Mesodermal cell (in vitro differentiated cells): ENCODE measurements around the gene SLC35F4.

Source experiments
- H3K27ac ChIP-seq: 2 replicates; pipeline ENCODE4 v1.7.0; 2013; ENCODE audit warnings: mild to moderate bottlenecking, low read depth, low read length, moderate library complexity; ENCODE audit not compliant: severe bottlenecking
- H3K36me3 ChIP-seq: 2 replicates; pipeline ENCODE4 v1.7.1; 2013; ENCODE audit warnings: mild to moderate bottlenecking, low read length, moderate library complexity; ENCODE audit not compliant: control insufficient read depth, insufficient read depth
- H3K4me1 ChIP-seq: one replicate; pipeline ENCODE4 v1.7.1; 2013; ENCODE audit warnings: mild to moderate bottlenecking, low read length; ENCODE audit not compliant: insufficient read depth, control insufficient read depth, poor library complexity, severe bottlenecking
- H3K4me3 ChIP-seq: 2 replicates; pipeline ENCODE4 v1.7.0; 2013; ENCODE audit warnings: low read length, control low read depth, mild to moderate bottlenecking; ENCODE audit not compliant: insufficient read depth, poor library complexity, severe bottlenecking; ENCODE audit errors: extremely low read depth
- H3K9me3 ChIP-seq: 2 replicates; pipeline ENCODE4 v1.7.1; 2013; ENCODE audit warnings: mild to moderate bottlenecking, low read length, moderate library complexity; ENCODE audit not compliant: control insufficient read depth
- WGBS, 2 experiments: methylation state at CpG; one replicate each; pipeline ENCODE4 v1.1.5; 2013; ENCODE audit warnings: missing lambda C conversion rate in 2 of 2; ENCODE audit not compliant: insufficient coverage in 2 of 2; 5-methylcytosine and 5-hydroxymethylcytosine counted together

SLC35F4 gene

DNA sequence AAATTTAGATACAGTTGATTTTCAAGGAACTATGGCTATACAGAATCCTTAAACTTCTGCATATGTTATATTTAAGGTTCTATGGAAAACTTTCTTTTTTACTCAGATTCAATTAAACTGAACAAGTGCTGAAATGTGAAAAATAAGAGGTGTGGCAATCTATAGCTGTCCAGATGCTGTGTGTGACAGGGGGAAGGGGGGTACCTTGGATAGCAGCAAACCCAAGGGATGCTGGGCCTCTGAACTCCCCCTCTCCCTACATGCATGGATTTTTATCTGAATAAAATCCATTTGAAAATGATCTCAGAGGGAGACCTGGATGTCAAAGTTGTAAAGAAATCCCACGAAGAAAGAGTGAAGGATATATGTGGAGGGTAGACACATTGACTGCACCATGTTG is 289.4 kb downstream of the SLC35F4 start:
- H3K4me1 ChIP-seq = peaks cover 2% of the 10 kb centered on the region
- WGBS, 2 experiments = 88% methylated on average over 1 of the region's 1 CpG; no CpG with 5 or more reads in 1 of the 2 experiments
- H3K27ac ChIP-seq = no peak overlapping the region
- H3K4me3 ChIP-seq = no peak overlapping the region
- H3K9me3 ChIP-seq = no peaks in the 10 kb centered on the region
- no peaks in the 10 kb centered on the region for H3K36me3 ChIP-seq

DNA sequence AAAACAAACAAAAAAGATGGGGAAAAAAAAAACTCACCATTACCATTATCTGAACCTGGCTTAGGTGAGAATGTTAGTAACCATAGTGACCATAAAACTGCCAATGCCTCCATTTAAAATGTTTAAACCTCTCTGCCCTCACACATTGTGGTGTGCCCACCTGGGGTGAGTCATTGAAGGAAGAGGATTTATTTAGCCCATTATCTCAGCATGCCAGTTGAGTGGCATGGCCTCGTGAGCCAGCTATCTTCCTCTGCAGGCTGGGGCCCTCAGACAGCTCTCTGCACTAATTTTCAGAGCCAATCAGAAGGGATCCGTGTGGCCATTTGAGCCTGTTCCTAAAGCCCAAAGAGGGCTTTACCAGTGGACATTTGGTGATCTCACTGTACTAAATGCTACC is 290.4 kb downstream of the SLC35F4 start:
- H3K27ac ChIP-seq = no peak overlapping the region
- H3K4me1 ChIP-seq = peaks cover 2% of the 10 kb centered on the region
- no peak overlapping the region for H3K4me3 ChIP-seq
- H3K36me3 ChIP-seq = no peaks in the 10 kb centered on the region
- 68 to 91% methylated on average over 2 of the region's 2 CpGs for WGBS, 2 experiments
- H3K9me3 ChIP-seq = no peaks in the 10 kb centered on the region

- Histone ChIP-seq H3K4me1 (peaks cover 2% of the 10 kb centered on the region), H3K27ac (no peak overlapping the region), H3K9me3 (no peaks in the 10 kb centered on the region), H3K4me3 (no peak overlapping the region), H3K36me3 (no peaks in the 10 kb centered on the region)
- 89 to 90% methylated on average over 2 to 3 of the region's 5 CpGs for WGBS, 2 experiments
These were observed 291.1 kb downstream of the SLC35F4 start for GRCh38 chr14:57574617-57575288.

- H3K27ac ChIP-seq = no peak overlapping the region
- H3K4me3 ChIP-seq = no peak overlapping the region
- no peaks in the 10 kb centered on the region for H3K9me3 ChIP-seq
- peaks cover 2% of the 10 kb centered on the region for H3K4me1 ChIP-seq
- H3K36me3 ChIP-seq = no peaks in the 10 kb centered on the region
- WGBS, 2 experiments = 58 to 100% methylated on average over 1 to 2 of the region's 3 CpGs
These were observed 292.7 kb downstream of the SLC35F4 start for GRCh38 chr14:57573173-57573572.

DNA sequence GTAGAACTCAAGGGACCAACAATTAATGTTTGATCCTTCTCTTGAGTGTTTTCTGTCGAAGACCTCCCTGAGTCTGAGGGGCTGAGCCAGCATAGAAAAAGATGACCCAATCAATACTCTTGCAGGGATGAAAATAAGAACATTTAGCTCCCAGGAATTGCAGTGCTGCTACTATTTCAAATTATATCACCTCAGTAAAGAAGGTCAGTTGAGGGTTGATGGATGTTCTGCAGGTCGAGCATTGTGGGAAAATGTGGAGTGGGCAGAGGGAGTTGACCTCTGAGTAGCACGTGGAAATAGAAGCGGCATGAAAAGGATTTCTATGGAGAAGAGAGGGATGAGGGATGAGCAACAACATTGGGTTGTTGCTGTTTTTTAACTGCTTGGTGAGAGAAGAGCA is 297.3 kb downstream of the SLC35F4 start:
- WGBS, 2 experiments = 91 to 100% methylated on average over 3 of the region's 4 CpGs
- no peaks in the 10 kb centered on the region for H3K9me3 ChIP-seq
- H3K27ac ChIP-seq = no peak overlapping the region
- no peak overlapping the region for H3K4me3 ChIP-seq
- H3K36me3 ChIP-seq = no peaks in the 10 kb centered on the region
- H3K4me1 ChIP-seq = peaks cover 2% of the 10 kb centered on the region

- WGBS, 2 experiments = 100% methylated on average over 2 of the region's 2 CpGs; no CpG with 5 or more reads in 1 of the 2 experiments
- Histone ChIP-seq H3K4me1 (peaks cover under 1% of the 10 kb centered on the region), H3K36me3 (no peaks in the 10 kb centered on the region), H3K4me3 (no peak overlapping the region), H3K27ac (no peak overlapping the region), H3K9me3 (no peaks in the 10 kb centered on the region)
These were observed 298.7 kb downstream of the SLC35F4 start for GRCh38 chr14:57567220-57567619.

- Histone ChIP-seq H3K4me1 (no peaks in the 10 kb centered on the region), H3K4me3 (no peak overlapping the region), H3K36me3 (no peaks in the 10 kb centered on the region), H3K27ac (no peak overlapping the region), H3K9me3 (no peaks in the 10 kb centered on the region)
- no CpG with 5 or more reads among the region's 3 CpGs for WGBS, 2 experiments
These were observed 305.2 kb downstream of the SLC35F4 start for GRCh38 chr14:57560681-57561080.

GRCh38 chr14:57559576-57559975 is 306.3 kb downstream of the SLC35F4 start:
- no peak overlapping the region for H3K4me3 ChIP-seq
- no peaks in the 10 kb centered on the region for H3K4me1 ChIP-seq
- no peaks in the 10 kb centered on the region for H3K36me3 ChIP-seq
- H3K9me3 ChIP-seq = no peaks in the 10 kb centered on the region
- WGBS, 2 experiments = 86 to 89% methylated on average over 4 of the region's 5 CpGs
- no peak overlapping the region for H3K27ac ChIP-seq

DNA sequence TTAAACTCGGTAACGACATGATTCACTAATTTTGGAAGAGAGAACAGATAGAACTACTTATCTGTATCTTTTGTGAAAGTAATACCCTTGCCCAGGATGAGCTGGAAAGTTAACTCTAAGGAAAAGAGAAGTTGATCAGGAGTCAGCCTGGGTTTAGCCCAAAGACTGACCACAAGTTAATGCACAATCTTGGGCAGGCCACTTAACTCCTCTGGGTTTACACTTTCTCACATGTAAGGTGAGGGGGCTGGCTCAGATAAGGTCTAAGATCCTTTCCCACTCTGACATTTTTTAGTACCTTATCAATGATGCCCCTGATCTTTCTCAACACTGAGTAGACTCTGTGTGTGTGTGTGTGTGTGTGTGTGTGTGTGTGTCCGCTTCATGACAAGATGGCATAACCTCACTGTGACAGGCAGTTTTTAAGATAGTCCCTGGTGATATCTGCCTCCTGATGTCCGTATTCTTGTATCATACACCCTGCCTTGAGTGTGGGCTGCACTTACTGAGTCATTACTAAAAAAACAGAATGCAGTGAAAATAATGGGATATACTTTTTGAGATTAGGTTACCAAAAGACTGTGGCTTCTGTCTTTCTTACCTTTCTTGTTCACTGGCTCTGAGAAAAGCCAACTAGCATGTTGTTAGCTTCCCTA is 316.0 kb downstream of the SLC35F4 start:
- Histone ChIP-seq H3K4me3 (no peak overlapping the region), H3K9me3 (no peaks in the 10 kb centered on the region), H3K27ac (no peak overlapping the region), H3K4me1 (no peaks in the 10 kb centered on the region), H3K36me3 (no peaks in the 10 kb centered on the region)
- 80 to 100% methylated on average over 1 to 3 of the region's 4 CpGs for WGBS, 2 experiments

DNA sequence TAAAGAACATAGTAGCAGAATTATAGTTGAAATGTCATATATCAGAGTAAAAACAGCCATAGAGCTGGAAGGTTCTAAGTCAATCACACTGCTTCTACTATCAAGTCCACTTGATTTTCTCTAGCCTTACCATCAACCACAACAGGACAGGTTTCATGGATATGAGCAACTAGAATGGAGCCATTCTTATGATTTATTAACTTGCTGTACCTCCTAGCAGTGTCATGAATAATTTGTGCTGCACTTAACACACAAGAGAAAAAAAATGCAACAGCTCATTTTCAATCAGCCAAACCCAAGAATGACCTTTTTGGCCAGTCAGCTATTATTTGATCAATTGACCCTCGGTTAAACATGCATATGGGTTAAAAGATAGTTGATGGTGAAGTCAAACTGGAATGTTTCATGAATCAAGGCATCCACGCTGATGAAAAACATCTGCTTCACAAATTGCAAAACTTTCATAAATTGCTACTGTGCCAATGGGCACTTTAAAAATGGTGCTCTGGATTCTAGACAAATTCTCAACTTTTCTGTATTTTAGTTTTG is 316.8 kb downstream of the SLC35F4 start:
- no peak overlapping the region for H3K27ac ChIP-seq
- 90% methylated on average over 2 of the region's 2 CpGs; no CpG with 5 or more reads in 1 of the 2 experiments for WGBS, 2 experiments
- H3K36me3 ChIP-seq = no peaks in the 10 kb centered on the region
- no peaks in the 10 kb centered on the region for H3K9me3 ChIP-seq
- H3K4me3 ChIP-seq = no peak overlapping the region
- no peaks in the 10 kb centered on the region for H3K4me1 ChIP-seq

GRCh38 chr14:57547131-57547530 is 318.8 kb downstream of the SLC35F4 start:
- H3K4me1 ChIP-seq = no peaks in the 10 kb centered on the region
- no peak overlapping the region for H3K27ac ChIP-seq
- H3K36me3 ChIP-seq = no peaks in the 10 kb centered on the region
- WGBS, 2 experiments = 100% methylated on average over 1 of the region's 2 CpGs; no CpG with 5 or more reads in 1 of the 2 experiments
- no peaks in the 10 kb centered on the region for H3K9me3 ChIP-seq
- no peak overlapping the region for H3K4me3 ChIP-seq
